GM10266 (cell line): ENCODE results near the gene HMGCS2.

Experiments used
- DNase-seq: peaks from one replicate; pipeline ENCODE4 v3.0.0; 2012; ENCODE audit errors: extremely low spot score
- TF ChIP-seq, protein P1 (sequence below): IDR thresholded peaks from 2 replicates; pipeline ENCODE4 v1.5.1; 2012; ENCODE audit warnings: mild to moderate bottlenecking, low read depth; ENCODE audit not compliant: control insufficient read depth, insufficient read depth; ENCODE audit errors: missing control alignments

The HMGCS2 gene

DNA sequence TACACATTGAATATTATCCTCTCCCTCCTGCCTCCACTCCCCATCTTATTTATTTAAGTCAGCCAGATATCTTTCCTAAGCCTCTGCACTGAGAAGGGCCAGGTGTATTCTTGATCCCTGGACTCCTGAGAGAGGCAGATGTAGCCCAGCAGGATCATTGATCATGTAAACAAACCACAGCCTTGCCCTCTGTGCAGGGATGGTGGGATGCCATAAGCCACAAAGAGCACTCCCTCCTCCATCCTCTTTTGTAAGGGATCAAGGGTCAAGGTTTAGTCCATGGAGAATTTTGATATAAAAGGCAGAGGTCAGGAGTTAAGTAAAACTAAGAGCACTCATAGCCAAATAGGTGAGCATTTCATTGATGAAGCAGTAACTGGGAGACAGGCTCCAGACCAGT, 39.7 kb downstream of the HMGCS2 start:
- DNase-seq, result no peak
- TF ChIP-seq, protein P1, sequence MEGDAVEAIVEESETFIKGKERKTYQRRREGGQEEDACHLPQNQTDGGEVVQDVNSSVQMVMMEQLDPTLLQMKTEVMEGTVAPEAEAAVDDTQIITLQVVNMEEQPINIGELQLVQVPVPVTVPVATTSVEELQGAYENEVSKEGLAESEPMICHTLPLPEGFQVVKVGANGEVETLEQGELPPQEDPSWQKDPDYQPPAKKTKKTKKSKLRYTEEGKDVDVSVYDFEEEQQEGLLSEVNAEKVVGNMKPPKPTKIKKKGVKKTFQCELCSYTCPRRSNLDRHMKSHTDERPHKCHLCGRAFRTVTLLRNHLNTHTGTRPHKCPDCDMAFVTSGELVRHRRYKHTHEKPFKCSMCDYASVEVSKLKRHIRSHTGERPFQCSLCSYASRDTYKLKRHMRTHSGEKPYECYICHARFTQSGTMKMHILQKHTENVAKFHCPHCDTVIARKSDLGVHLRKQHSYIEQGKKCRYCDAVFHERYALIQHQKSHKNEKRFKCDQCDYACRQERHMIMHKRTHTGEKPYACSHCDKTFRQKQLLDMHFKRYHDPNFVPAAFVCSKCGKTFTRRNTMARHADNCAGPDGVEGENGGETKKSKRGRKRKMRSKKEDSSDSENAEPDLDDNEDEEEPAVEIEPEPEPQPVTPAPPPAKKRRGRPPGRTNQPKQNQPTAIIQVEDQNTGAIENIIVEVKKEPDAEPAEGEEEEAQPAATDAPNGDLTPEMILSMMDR, result no peak

DNA sequence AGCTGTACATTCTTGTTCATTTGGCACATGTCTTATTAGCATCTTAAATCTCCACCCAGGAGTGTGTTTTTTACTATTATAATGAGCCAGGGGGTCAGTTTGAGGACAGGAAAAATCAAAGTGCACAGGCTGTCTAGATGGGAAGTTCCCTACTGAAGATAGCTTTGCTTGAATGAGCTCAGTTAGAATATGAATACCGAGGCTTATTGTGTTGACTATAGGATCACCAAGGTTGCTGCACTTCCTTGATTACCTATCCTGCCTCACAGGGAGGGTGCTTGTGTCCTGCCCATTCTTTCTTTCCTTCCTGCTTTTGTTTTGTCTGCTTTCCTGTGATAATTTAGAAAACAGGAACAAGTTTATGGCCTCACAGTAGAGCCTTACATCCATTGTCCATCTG, 40.7 kb downstream of the HMGCS2 start:
- DNase-seq, result no peak
- TF ChIP-seq, protein P1, result no peak

- TF ChIP-seq, protein P1, result no peak
- DNase-seq, result no peak
Measured at GRCh38 chr1:119725626-119726025, 43.1 kb downstream of the HMGCS2 start.

- no peak for DNase-seq
- TF ChIP-seq, protein P1, result no peak
Measured at GRCh38 chr1:119724611-119725218, 44.0 kb downstream of the HMGCS2 start.

DNA sequence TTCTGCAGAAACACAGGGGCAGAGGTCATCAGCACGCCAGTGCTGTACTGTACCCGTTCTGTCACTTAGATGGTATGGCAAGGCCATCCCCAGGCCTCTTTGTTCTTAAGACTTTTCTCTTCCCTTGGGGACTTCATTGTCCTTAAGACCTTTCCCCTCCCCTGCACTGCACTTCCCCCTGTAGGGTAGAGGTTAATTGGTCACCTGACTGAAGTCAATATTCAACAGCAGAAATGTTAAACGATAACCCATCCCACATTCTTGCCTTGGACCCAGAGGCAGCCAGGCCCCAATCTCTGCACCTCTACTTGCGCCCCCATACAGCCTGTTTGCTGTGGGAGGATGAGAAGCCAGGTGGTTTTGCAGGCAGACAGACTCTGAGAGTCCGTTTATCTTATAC, 46.8 kb downstream of the HMGCS2 start:
- DNase-seq, result no peak
- TF ChIP-seq, protein P1, result no peak

DNA sequence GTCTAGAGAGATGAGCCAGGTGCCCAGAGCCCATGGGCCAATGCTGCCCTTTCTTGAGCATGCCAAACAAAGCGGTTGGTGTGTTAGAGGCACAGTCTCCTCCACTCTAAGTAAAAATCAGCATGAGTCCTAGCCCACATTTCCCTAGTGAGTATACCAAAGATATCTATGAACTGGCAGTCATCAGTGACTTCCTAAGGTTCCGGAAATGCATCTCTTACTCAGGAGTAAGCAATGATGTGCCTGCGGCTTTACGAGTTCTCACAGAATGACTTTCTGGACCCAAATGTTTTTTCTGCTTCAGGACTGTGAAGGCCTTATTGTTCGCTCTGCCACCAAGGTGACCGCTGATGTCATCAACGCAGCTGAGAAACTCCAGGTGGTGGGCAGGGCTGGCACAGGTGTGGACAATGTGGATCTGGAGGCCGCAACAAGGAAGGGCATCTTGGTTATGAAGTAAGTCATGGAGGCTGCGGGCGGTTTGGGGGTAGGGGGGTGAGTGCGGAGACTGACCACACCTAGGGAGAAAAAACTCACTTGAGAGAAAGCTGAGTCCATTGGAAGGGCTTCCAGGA, 47.8 kb downstream of the HMGCS2 start:
- no peak for DNase-seq
- TF ChIP-seq, protein P1, result no peak

DNA sequence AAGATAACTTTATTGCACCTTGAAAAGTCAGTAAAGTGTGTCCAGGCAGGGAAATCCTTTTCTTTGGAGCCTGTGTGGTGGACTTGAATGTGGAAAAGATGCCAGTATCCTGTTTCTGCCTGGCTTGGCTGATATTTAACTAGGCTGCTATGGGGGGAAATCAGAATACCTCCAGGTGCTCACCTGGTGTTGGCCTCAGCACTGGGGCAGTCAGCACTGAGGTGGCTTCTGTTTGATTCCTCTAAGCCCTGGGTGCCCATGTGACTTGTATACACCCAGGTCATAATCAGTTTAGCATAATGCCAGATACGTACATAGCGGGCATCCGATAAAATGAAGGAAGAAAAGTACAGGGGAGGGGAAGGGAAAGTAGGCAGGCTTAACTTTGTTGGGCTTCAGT, 49.7 kb downstream of the HMGCS2 start:
- no peak for DNase-seq
- TF ChIP-seq, protein P1, result no peak
